ENCODE results near the gene MEIS1. TPM values are rescaled to one million over a fixed set of nuclear protein-coding genes. Genes with fewer than 3 reads are reported as not detected.
A peak's percentile ranks its signal among the peaks of the same experiment; 100 is the strongest.

The MEIS1 gene
- total and polyA plus RNA-seq, 2 of the 8 experiments (the other 6 are each of a cell fraction or from before 2014, with no cell fraction given), result 0.17 to 1.2 TPM

DNA sequence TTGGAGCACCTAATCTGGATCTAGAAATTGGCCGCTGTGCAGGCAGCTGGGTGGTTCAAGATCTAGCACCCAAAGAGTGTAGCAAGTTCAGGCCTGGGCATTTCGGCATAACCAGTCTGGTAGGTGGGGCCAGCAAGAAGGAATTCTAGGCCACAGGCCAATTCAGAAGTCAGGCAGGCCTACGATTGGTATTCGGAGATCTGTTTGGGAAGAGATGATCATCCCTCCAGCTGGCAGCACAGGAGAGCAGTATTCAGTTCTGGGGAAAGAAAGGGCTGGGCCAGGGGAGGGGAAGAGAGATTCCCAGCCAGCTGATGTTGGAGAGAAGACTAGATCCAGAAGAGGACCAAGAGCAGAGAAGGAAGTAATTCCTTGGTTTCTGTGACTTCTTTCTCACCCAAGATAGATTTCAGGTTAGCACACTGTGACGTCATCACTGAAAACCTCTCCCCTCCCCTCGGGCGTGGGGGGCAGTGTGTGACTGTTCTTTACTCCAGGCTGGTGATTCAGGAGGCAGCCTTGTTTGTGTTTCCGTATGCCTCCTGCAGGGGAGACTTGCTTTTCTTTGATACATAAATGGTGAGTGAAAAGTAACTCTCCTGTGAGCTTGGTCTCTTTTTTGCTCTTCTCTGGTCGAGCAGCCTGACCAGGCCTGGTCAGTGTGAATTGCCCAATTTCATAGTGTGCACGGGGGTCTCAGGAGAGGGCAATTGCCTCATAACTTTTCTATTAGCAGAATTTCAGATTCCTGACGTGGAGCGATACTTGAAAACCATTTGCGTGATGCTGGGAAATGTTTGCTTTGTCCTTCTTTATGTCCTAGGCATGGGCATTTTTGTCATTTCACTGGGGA is 61.1 kb downstream of the MEIS1 start:
- no peak overlapping the region; the same call in none of the 2 replicates for H4K8ac ChIP-seq (ENCODE audit: extremely low read depth, insufficient read depth, low read length)
- H3K9me3 ChIP-seq (ENCODE audit: insufficient read depth in 2 of 2, low read depth in 1 of 2, low read length in 1 of 2), result no peaks in the 10 kb centered on the region
- CTCF ChIA-PET (ENCODE audit: partially characterized antibody), result interaction anchor here (0.5 to 1.5 kb wide), 7 partner anchors 10 to 853 kb away, joined by 3 to 5 read pairs (median 3); no protein-coding TSS in a partner anchor
- H3K79me1 ChIP-seq (ENCODE audit: low read depth, low read length), result no peaks in the 10 kb centered on the region
- POLR2A ChIA-PET (ENCODE audit: partially characterized antibody), result no interaction called here
- H2BK120ac ChIP-seq (replicated peaks; ENCODE audit: low read depth, low read length), result no peak overlapping the region
- no peak overlapping the region for H3K23ac ChIP-seq (ENCODE audit: insufficient read length)
- no peak overlapping the region; a peak in 1 of 7 replicates for H3K9ac ChIP-seq (replicated peaks in 1 of 4; ENCODE audit: extremely low read depth in 1 of 4, low read depth in 3 of 4, low read length in 3 of 4)
- no peaks in the 10 kb centered on the region for H3K23me2 ChIP-seq (ENCODE audit: low read depth, low read length)
- no peak overlapping the region for H3K4me2 ChIP-seq (ENCODE audit: insufficient read depth in 1 of 2, low read depth in 2 of 2, low read length in 2 of 2)
- peaks cover 6 to 15% (median 10%) of the 10 kb centered on the region in 4 experiments for H3K4me1 ChIP-seq (replicated peaks in 1 of 4; ENCODE audit: control insufficient read depth in 3 of 4, insufficient read depth in 4 of 4, low read length in 3 of 4)
- H3K36me3 ChIP-seq (ENCODE audit: control insufficient read depth in 2 of 4, insufficient read depth in 4 of 4, low read length in 3 of 4), result no peaks in the 10 kb centered on the region
- peak overlapping the region; percentile 50; the same call in 1 of the 2 replicates for H2BK12ac ChIP-seq (ENCODE audit: low read depth, low read length)
- no peak overlapping the region for H2AK5ac ChIP-seq (ENCODE audit: low read depth, low read length)
- no peak overlapping the region for H2BK20ac ChIP-seq (ENCODE audit: low read length)
- no peaks in the 10 kb centered on the region for H3K27me3 ChIP-seq (replicated peaks in 1 of 4; ENCODE audit: control insufficient read depth in 3 of 4, extremely low read depth in 1 of 4, insufficient read depth in 3 of 4, low read length in 3 of 4)
- DNase-seq (ENCODE audit: low read depth in 1 of 2, low spot score in 2 of 2) (no peak), FAIRE-seq (no peak)
- H3K27ac ChIP-seq (ENCODE audit: low read depth, low read length), result no peak overlapping the region
- H4K91ac ChIP-seq (replicated peaks; ENCODE audit: insufficient read length, low read length), result no peak overlapping the region
- H2BK15ac ChIP-seq (ENCODE audit: low read length), result peak overlapping the region; percentile 9; the same call in 1 of the 2 replicates
- H3K18ac ChIP-seq (ENCODE audit: extremely low read depth, low read length), result no peak overlapping the region
- no peak overlapping the region for H3K4me3 ChIP-seq (ENCODE audit: extremely low read depth in 1 of 4, insufficient read depth in 2 of 4, low read depth in 3 of 4, low read length in 4 of 4)
- WGBS, 2 experiments (ENCODE audit: extremely low coverage in 1 of 2, insufficient coverage in 1 of 2, insufficient read length in 1 of 2, insufficient replicate concordance in 2 of 2, low coverage in 1 of 2, low lambda C conversion rate in 2 of 2, missing lambda C conversion rate in 1 of 2), result 70% methylated on average over 13 of the region's 13 CpGs; no CpG with 5 or more reads in 1 of the 2 experiments
- H4K20me1 ChIP-seq (replicated peaks in 1 of 2; ENCODE audit: control insufficient read depth in 1 of 2, insufficient read depth in 2 of 2, low read length in 2 of 2), result no peaks in the 10 kb centered on the region
- no peak overlapping the region for H2BK5ac ChIP-seq (ENCODE audit: low read depth, low read length)
- no peak overlapping the region for H3K4ac ChIP-seq (replicated peaks; ENCODE audit: insufficient read length, low read depth, low read length)
- H3K79me2 ChIP-seq (ENCODE audit: control insufficient read depth in 1 of 2, insufficient read depth in 2 of 2, low read length in 2 of 2), result no peaks in the 10 kb centered on the region
- TF ChIP-seq RAD21 (IDR thresholded peaks at IDR 0.05 in 1 of 2, conservative IDR thresholded peaks at IDR 0.05 in 1 of 2; ENCODE audit: low read depth in 2 of 2, low read length in 2 of 2) (peak in 1 of 2 experiments; percentile 11; a peak in 2 of 4 replicates), CTBP2 (IDR thresholded peaks at IDR 0.05; ENCODE audit: borderline replicate concordance, insufficient read depth, insufficient read length, low read length) (no peak), CREB1 (IDR thresholded peaks at IDR 0.05) (peak; percentile 29; the same call in 1 of the 2 replicates), CHD2 (IDR thresholded peaks at IDR 0.05; ENCODE audit: low read length) (no peak)
- TF ChIP-seq, protein P1, sequence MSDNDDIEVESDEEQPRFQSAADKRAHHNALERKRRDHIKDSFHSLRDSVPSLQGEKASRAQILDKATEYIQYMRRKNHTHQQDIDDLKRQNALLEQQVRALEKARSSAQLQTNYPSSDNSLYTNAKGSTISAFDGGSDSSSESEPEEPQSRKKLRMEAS (IDR thresholded peaks at IDR 0.05), result no peak
- H2AFZ ChIP-seq (ENCODE audit: low read length), result no peak overlapping the region; the same call in 1 of the 2 replicates
- H3K56ac ChIP-seq (replicated peaks; ENCODE audit: insufficient read length, low read depth, low read length), result no peak overlapping the region
- H3K14ac ChIP-seq (ENCODE audit: insufficient read length), result no peak overlapping the region
- H4K5ac ChIP-seq (ENCODE audit: insufficient read length, low read depth, low read length), result no peak overlapping the region

All from H1 (cell line).